Pancreas (tissue), 10 donors: ENCODE results near the gene CLEC4G. TPM values are rescaled to one million over a fixed set of nuclear protein-coding genes. Genes with fewer than 3 reads are reported as not detected.
A peak's percentile ranks its signal among the peaks of the same experiment; 100 is the strongest.
"Not testable (repeated sequence)": the region's sequence is repeated elsewhere in the genome, so short reads cannot be mapped to it uniquely, and the experiment has no call there.

Experiments used
- ATAC-seq, 4 donors: fragments of 200-7000 bp; cut with Tn5 transposase; one replicate each; pipeline versions ENCODE4 v1.8.0 to v1.9.1; 2020; ENCODE audit warnings: mild to moderate bottlenecking in 4 of 4, moderate library complexity in 4 of 4
- DNase-seq, 6 donors: peaks; one replicate each; pipeline ENCODE4 v3.0.0-alpha.2; 2020
- FAIRE-seq: peaks from 2 replicates; lab custom pipeline; 2012; peaks lifted over from hg19 to GRCh38; lab: Jason Lieb, UNC
- H3K27ac ChIP-seq, 4 donors: fragments of 200-600 bp; sonication (generic); 1 replicate in 3 of 4; 2 replicates in 1 of 4; pipeline versions ENCODE4 v1.5.0 to v1.8.0; 2020
- H3K27me3 ChIP-seq, 4 donors: fragments of 200-600 bp; one replicate each; pipeline ENCODE4 v1.8.0; 2021
- H3K36me3 ChIP-seq, 3 donors: fragments of 200-600 bp; sonication (generic) in 1 of 3; one replicate each; pipeline versions ENCODE4 v1.5.0 to v1.8.0; 2020 to 2021
- H3K4me1 ChIP-seq, 3 donors: fragments of 200-600 bp; one replicate each; pipeline ENCODE4 v1.8.0; 2021
- H3K4me3 ChIP-seq, 4 donors: fragments of 200-600 bp; sonication (generic) in 2 of 4; one replicate each; pipeline versions ENCODE4 v1.5.0 to v1.8.0; 2020 to 2021
- H3K9me3 ChIP-seq, 4 donors: fragments of 200-600 bp; one replicate each; pipeline ENCODE4 v1.8.0; 2021
- CTCF ChIP-seq, 4 donors: fragments of 200-600 bp; sonication (generic) in 3 of 4; IDR thresholded peaks; one replicate each; pipeline versions ENCODE4 v1.5.0 to v1.8.0; 2021; ENCODE audit warnings: antibody characterized with exemption in 4 of 4
- WGBS, 2 donors: extraction: QIAGEN DNeasy Blood & Tissue Kit; methylation state at CpG; one replicate each; pipeline ENCODE4 v1.1.7; 2013; 5-methylcytosine and 5-hydroxymethylcytosine counted together
- intact Hi-C, 3 donors: fragments of 100-400 bp; cut with DNase I; formaldehyde crosslinking; loops; one replicate each; pipeline versions ENCODE4 v1.11.1 to v1.14.2; 2022
- polyA plus RNA-seq, 2 donors: library from polyadenylated mRNA; stranded (reverse); fragments of 200-250 nt; gene quantifications; one replicate each; pipeline ENCODE4 v1.2.3, GENCODE V29; 2013
- total RNA-seq, 6 donors: library from RNA; stranded (reverse); fragmentation: NEBNext Ultra II Directional in 4 of 6; extraction: Animal tissue kit (Norgen Biotek cat#: 25700) in 4 of 6; gene quantifications; one replicate each; pipeline versions ENCODE4 v1.2.1 to v1.2.4, GENCODE V29; 2021 to 2023
- donor health status: healthy with polysubstance abuse.
- donor health status: DM: no; HTN: no; CAD: no; lungs with moderate emphysema.
- donor health status: DM: no; HTN: no; CAD: no.
- donor health status: control.
- donor health status: control.
- donor health status: Bipolar disorder and iron deficiency.
- donor health status: DM: yes; HTN: yes; CAD: no.
- donor health status: DM: no; HTN: no; CAD: no.
- donor health status: DM: no; HTN: no; CAD: no.
- donor health status: DM: yes; HTN: yes; CAD: no.

The CLEC4G gene
- total and polyA plus RNA-seq, 8 donors: 0.09 to 1.1 (median 0.68) TPM; not detected in 3

DNA sequence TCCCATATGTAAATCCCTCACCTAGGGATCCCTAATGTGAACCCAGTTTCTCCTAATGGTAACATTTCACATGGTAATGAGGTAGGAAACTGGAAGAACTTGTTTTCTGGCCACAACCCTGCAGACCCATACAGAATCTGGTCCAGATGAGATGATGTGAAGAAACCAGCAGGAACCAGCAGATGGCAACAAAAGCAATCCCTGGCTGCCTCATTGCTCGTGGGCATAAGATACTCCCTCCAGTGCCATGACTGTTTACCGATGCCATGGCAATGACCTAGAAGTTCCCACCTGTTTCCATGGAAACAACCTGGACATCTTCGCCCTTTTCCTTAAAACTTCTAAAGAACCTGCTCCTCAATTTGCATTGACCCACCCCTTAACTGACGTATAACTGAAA is 16.8 kb upstream of the CLEC4G start:
- Histone ChIP-seq H3K4me1 (no peaks in the 10 kb centered on the region), H3K9me3 (no peaks in the 10 kb centered on the region), H3K36me3 (no peaks in the 10 kb centered on the region), H3K27me3 (no peaks in the 10 kb centered on the region), H3K4me3 (no peak overlapping the region), H3K27ac (no peak overlapping the region)
- intact Hi-C loops: no loop called here
- WGBS, 2 donors: 6 to 10% methylated on average over 4 of the region's 4 CpGs
- peak in 1 of 6 donors; percentile 15 for DNase-seq
- ATAC-seq: peak in 3 of 4 donors; percentile 44 to 59 (median 57)
- TF ChIP-seq CTCF (IDR thresholded peaks at IDR 0.05): no peak
- FAIRE-seq: no peak

DNA sequence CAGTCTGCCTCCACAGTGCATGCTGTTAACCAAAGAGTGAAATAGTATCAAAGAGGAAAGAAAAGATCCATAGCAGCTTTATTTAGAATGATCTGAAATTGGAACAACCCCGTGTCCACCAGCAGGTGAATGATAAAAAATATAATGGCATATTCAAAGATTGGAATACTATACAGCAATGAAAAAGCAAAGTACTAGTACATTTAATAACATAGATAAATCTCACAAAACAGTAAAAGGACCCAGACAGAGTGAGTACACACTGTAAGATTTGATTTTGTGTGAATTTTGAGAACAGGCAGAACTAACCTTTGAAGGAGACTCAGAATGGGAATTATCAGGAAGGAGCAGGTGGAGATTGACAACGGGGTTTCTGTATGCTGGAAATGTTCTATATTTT is 16.3 kb upstream of the CLEC4G start:
- WGBS, 2 donors: 58 to 72% methylated on average over 2 of the region's 2 CpGs
- no peak for TF ChIP-seq CTCF (IDR thresholded peaks at IDR 0.05)
- no peak for DNase-seq
- Histone ChIP-seq H3K27ac (no peak overlapping the region), H3K27me3 (no peaks in the 10 kb centered on the region), H3K9me3 (no peaks in the 10 kb centered on the region), H3K4me3 (no peak overlapping the region), H3K36me3 (no peaks in the 10 kb centered on the region), H3K4me1 (no peaks in the 10 kb centered on the region)
- intact Hi-C loops: no loop called here
- no peak for FAIRE-seq
- ATAC-seq: no peak

DNA sequence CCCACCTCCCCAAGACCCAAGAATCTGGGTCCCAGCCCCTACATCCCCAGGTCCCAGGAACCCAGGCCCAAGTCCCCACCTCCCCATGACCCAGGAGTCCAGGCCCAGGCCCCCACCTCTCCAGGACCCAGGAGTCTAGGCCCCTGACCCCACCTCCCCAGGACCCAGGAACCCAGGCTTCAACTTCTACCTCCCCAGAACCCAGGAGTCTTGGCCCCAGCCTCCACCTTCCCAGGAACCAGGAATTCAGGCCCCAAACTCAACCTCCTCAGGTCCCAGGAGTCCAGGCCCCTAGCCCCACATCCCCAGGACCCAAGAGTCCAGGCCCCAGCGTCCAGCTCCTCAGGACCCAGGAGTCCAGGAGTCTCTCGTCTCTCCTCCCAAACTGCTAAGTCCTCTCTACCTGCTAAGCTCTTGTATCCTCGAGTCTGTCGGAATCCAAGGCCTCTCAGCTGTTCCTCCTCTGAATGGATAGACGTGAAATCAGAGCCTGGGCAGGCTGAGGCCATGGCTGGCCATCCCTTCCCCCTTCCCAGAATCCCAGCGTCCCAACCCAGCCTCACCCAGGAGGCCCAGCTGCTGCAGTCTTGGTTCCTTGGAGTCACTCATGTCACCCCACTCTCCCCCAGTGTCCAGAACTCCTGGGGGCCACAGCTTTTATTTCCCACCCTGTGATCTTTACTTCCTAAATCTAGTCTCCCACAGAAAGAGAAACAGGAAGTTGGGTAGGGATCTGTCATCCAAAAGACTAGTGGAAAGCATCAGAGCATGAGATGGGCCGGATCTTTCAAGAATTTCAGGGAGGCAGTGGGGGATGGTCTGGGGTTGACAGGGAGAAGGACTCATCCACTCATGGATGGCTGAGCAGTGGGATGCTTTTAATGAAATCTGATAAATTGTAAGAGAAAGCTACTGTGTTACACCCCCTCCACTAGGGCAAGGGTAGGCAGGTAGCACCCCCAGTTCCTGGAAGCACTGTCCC is 15.3 kb upstream of the CLEC4G start, which contains the start of gene CD209:
Gene CD209 (minus strand): TSS at position 632 of the 982 bp plus-strand sequence. CDS start 23 bp downstream, at position 609.
- Histone ChIP-seq H3K4me1 (no peaks in the 10 kb centered on the region), H3K27me3 (no peaks in the 10 kb centered on the region), H3K9me3 (no peaks in the 10 kb centered on the region), H3K4me3 (no peak within 1 kb of the TSS), H3K36me3 (no peaks in the 10 kb centered on the region), H3K27ac (no peak within 1 kb of the TSS)
- 46 to 49% methylated on average over 7 of the region's 7 CpGs for WGBS, 2 donors
- TF ChIP-seq CTCF (IDR thresholded peaks at IDR 0.05): no peak
- ATAC-seq (peak in 2 of 4 donors; percentile 28 to 47), DNase-seq (no peak), FAIRE-seq (no peak)
- intact Hi-C loops: no loop called here

- H3K4me1 ChIP-seq, H3K27me3 ChIP-seq, ATAC-seq, H3K36me3 ChIP-seq, DNase-seq, H3K27ac ChIP-seq, FAIRE-seq, H3K9me3 ChIP-seq, H3K4me3 ChIP-seq, intact Hi-C loops: not testable (repeated sequence)
- WGBS, 2 donors: 55 to 59% methylated on average over 4 of the region's 4 CpGs
Observed at GRCh38 chr19:7746306-7746705, 14.4 kb upstream of the CLEC4G start.

- DNase-seq (no peak), FAIRE-seq (no peak), ATAC-seq (no peak)
- intact Hi-C loops: no loop called here
- no peak for TF ChIP-seq CTCF (IDR thresholded peaks at IDR 0.05)
- Histone ChIP-seq H3K36me3 (no peaks in the 10 kb centered on the region), H3K27ac (no peak overlapping the region), H3K27me3 (no peaks in the 10 kb centered on the region), H3K9me3 (no peaks in the 10 kb centered on the region), H3K4me1 (no peaks in the 10 kb centered on the region), H3K4me3 (no peak overlapping the region)
- 46 to 69% methylated on average over 11 to 12 of the region's 12 CpGs for WGBS, 2 donors
Observed at GRCh38 chr19:7744871-7745650, 13.2 kb upstream of the CLEC4G start.
